Adrenal gland (tissue), 12 donors: Measurements from ENCODE around the gene KIF20A. TPM values are rescaled to one million over a fixed set of nuclear protein-coding genes. Genes with fewer than 3 reads are reported as not detected.
"Not testable (repeated sequence)": the region's sequence is repeated elsewhere in the genome, so short reads cannot be mapped to it uniquely, and the experiment has no call there.

Source experiments
- DNase-seq, 7 donors: peaks; one replicate each; pipeline ENCODE4 v3.0.0-alpha.2; 2019 to 2020
- H3K27ac ChIP-seq, 5 donors: fragments of 200-600 bp; sonication (generic) in 4 of 5; 1 replicate in 3 of 5; 2 replicates in 2 of 5; pipeline versions ENCODE4 v1.5.1 to v1.8.0; 2016 to 2020; ENCODE audit warnings: mild to moderate bottlenecking in 1 of 5
- H3K27me3 ChIP-seq: fragments of 200-600 bp; 2 replicates; pipeline ENCODE4 v1.8.0; 2021
- H3K36me3 ChIP-seq, 2 donors: fragments of 200-600 bp; replicated peaks in 1 of 2; 1 replicate in 1 of 2; 2 replicates in 1 of 2; pipeline versions ENCODE4 v1.5.1 to v1.8.0; 2018 to 2022
- H3K4me1 ChIP-seq, 2 donors: fragments of 200-600 bp; replicated peaks in 1 of 2; 1 replicate in 1 of 2; 2 replicates in 1 of 2; pipeline versions ENCODE4 v1.5.1 to v1.8.0; 2018 to 2021
- H3K4me3 ChIP-seq, 4 donors: fragments of 200-600 bp; sonication (generic) in 3 of 4; one replicate each; pipeline ENCODE4 v1.5.1; 2016 to 2018
- H3K9me3 ChIP-seq, 3 donors: fragments of 200-600 bp; sonication (generic) in 1 of 3; replicated peaks in 1 of 3; 1 replicate in 2 of 3; 2 replicates in 1 of 3; pipeline versions ENCODE4 v1.5.1 to v1.8.0; 2016 to 2021
- POLR2A ChIP-seq, 2 donors: fragments of 450-650 bp; IDR thresholded peaks; one replicate each; pipeline ENCODE4 v1.6.1; 2017; ENCODE audit warnings: antibody characterized with exemption in 2 of 2, mild to moderate bottlenecking in 2 of 2, moderate library complexity in 1 of 2
- WGBS, 4 donors: extraction: QIAGEN DNeasy Blood & Tissue Kit in 2 of 4; methylation state at CpG; one replicate each; pipeline versions ENCODE4 v1.1.5 to v1.1.7; 2013 to 2017; 5-methylcytosine and 5-hydroxymethylcytosine counted together
- intact Hi-C, 2 donors: fragments of 100-400 bp; cut with DNase I; formaldehyde crosslinking; loops; one replicate each; pipeline versions ENCODE4 v1.14.1 to v1.15.0; 2022 to 2023
- polyA plus RNA-seq, 3 donors: library from polyadenylated mRNA; stranded (reverse); fragments of 200-250 nt in 2 of 3; fragments of 350-450 nt in 1 of 3; fragmentation: Illumina TruSeq in 1 of 3; extraction: RNeasy Lipid Tissue Mini Kit (QIAGEN cat#74804) in 1 of 3; gene quantifications; one replicate each; pipeline ENCODE4 v1.2.3, GENCODE V29; 2013 to 2014
- total RNA-seq, 9 donors: library from RNA; depleted of rRNA in 4 of 9; stranded (reverse); fragments of >200 nt in 4 of 9; fragments of 120-200 nt in 1 of 9; fragmentation: NEBNext Ultra II Directional in 1 of 9; extraction: Animal tissue kit (Norgen Biotek cat#: 25700) in 1 of 9; gene quantifications; one replicate each; pipeline versions ENCODE4 v1.1.0 to v1.2.4, GENCODE V29; 2013 to 2023
- TF ChIP-seq, protein P1 (sequence below), 6 experiments: fragments of 450-650 bp in 4 of 6; fragments of 200-600 bp in 2 of 6; sonication (generic) in 1 of 6; IDR thresholded peaks; 1 replicate in 5 of 6; 2 replicates in 1 of 6; pipeline versions ENCODE4 v1.5.1 to v1.8.0; 2016 to 2021; ENCODE audit warnings: antibody characterized with exemption in 6 of 6, mild to moderate bottlenecking in 2 of 6, moderate library complexity in 1 of 6
- donor health status: healthy with polysubstance abuse.
- donor health status: Bipolar disorder and iron deficiency.
- donor health status: DM: yes; HTN: yes; CAD: no.
- donor health status: DM: no; HTN: no; CAD: no.
- donor health status: DM: no; HTN: no; CAD: no.
- donor health status: DM: yes; HTN: yes; CAD: no.

The KIF20A gene
- total and polyA plus RNA-seq, 12 donors = 0.32 to 16.0 (median 1.9) TPM

DNA sequence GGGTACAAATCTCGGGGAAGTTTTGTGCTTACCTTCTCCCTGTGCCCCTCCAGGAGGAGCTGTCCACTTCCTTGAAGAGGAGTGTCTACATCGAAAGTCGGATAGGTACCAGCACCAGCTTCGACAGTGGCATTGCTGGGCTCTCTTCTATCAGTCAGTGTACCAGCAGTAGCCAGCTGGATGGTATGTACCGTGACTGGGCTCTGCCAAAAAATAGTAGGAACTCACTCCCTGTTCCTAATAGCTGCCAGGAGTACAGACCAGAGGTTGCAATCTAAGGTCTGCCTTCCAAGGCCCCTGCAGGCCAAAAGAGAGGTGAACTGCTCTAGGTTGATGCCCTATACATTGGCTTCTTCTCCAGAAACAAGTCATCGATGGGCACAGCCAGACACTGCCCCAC is 3.9 kb downstream of the KIF20A start:
- H3K27me3 ChIP-seq = no peaks in the 10 kb centered on the region
- DNase-seq = no peak
- H3K27ac ChIP-seq = no peak overlapping the region
- H3K4me1 ChIP-seq = peaks cover 0 to 5% of the 10 kb centered on the region in 2 donors
- TF ChIP-seq POLR2A (IDR thresholded peaks at IDR 0.05) = no peak
- TF ChIP-seq, protein P1, sequence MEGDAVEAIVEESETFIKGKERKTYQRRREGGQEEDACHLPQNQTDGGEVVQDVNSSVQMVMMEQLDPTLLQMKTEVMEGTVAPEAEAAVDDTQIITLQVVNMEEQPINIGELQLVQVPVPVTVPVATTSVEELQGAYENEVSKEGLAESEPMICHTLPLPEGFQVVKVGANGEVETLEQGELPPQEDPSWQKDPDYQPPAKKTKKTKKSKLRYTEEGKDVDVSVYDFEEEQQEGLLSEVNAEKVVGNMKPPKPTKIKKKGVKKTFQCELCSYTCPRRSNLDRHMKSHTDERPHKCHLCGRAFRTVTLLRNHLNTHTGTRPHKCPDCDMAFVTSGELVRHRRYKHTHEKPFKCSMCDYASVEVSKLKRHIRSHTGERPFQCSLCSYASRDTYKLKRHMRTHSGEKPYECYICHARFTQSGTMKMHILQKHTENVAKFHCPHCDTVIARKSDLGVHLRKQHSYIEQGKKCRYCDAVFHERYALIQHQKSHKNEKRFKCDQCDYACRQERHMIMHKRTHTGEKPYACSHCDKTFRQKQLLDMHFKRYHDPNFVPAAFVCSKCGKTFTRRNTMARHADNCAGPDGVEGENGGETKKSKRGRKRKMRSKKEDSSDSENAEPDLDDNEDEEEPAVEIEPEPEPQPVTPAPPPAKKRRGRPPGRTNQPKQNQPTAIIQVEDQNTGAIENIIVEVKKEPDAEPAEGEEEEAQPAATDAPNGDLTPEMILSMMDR (IDR thresholded peaks at IDR 0.05) = no peak
- no peak overlapping the region for H3K4me3 ChIP-seq
- H3K36me3 ChIP-seq = peaks cover 0 to 29% of the 10 kb centered on the region in 2 donors
- intact Hi-C loops = no loop called here
- WGBS, 4 donors = 88 to 94% (median 90%) methylated on average over 6 of the region's 6 CpGs
- H3K9me3 ChIP-seq = no peaks in the 10 kb centered on the region

DNA sequence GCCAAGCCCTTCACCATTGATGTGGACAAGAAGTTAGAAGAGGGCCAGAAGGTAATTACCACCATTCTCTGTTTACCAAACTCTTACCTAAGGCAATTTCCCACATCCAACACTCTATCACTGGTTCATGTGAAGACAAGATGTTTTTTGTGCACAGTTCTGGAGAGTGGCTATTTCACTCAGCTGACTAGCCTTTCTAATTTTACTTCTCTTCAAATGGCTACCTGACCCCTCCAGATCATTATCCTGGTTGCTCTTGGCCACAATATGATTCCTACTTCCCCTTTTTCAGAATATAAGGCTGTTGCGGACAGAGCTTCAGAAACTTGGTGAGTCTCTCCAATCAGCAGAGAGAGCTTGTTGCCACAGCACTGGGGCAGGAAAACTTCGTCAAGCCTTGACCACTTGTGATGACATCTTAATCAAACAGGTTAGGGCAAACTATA is 7.1 kb downstream of the KIF20A start:
- no peaks in the 10 kb centered on the region for H3K9me3 ChIP-seq
- H3K4me3 ChIP-seq = no peak overlapping the region
- TF ChIP-seq POLR2A (IDR thresholded peaks at IDR 0.05) = no peak
- TF ChIP-seq, protein P1 (IDR thresholded peaks at IDR 0.05) = no peak
- H3K4me1 ChIP-seq = no peaks in the 10 kb centered on the region
- intact Hi-C loops = no loop called here
- no peaks in the 10 kb centered on the region for H3K27me3 ChIP-seq
- DNase-seq = no peak
- H3K36me3 ChIP-seq = peaks cover 0 to 57% of the 10 kb centered on the region in 2 donors
- WGBS, 4 donors = 83 to 88% (median 86%) methylated on average over 2 of the region's 2 CpGs
- H3K27ac ChIP-seq = no peak overlapping the region

DNA sequence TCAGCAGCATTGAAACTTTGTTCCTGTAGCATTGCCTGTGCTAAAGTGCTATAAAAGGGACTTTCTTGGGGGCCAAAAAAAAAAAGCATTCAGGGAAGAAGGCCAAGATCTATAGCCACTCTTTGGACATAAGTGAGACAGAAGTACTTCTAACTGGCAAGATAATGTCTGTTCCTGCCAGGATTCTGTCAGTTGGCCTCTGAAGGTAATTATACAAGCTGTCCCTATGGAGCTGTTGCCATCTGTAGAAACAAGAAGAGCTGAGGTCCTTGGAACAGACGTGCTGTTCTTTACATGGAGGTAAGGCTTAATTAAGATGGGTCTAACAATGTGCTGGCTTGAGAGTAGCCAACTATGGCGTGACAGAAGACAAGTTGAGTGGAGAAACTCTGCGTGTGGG is 9.7 kb downstream of the KIF20A start:
- peaks cover 0 to 81% of the 10 kb centered on the region in 2 donors for H3K36me3 ChIP-seq
- intact Hi-C loops = no loop called here
- WGBS, 4 donors = 85 to 91% (median 88%) methylated on average over 3 of the region's 3 CpGs
- no peak overlapping the region for H3K27ac ChIP-seq
- TF ChIP-seq, protein P1 (IDR thresholded peaks at IDR 0.05) = no peak
- TF ChIP-seq POLR2A (IDR thresholded peaks at IDR 0.05) = no peak
- no peaks in the 10 kb centered on the region for H3K9me3 ChIP-seq
- DNase-seq = no peak
- no peak overlapping the region for H3K4me3 ChIP-seq
- no peaks in the 10 kb centered on the region for H3K27me3 ChIP-seq
- no peaks in the 10 kb centered on the region for H3K4me1 ChIP-seq

DNA sequence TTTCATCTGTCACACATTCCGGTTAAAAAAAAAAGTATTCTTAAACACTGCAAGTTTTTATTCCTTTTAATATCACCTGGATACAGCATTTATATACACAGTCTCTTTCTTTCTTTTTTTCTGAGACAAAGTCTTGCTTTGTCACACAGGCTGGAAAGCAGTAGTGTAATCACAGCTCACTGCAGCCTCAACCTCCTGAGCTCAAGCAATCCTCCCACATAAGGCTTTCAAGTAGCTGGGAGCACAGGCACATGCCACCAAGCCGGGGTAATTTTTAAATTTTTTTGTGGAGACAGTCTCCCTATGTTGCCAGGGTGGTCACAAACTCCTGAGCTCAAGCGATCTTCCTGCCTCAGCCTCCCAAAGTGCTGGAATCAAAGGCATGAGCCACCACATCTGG is 13.9 kb downstream of the KIF20A start:
- Histone ChIP-seq H3K27ac (no peak overlapping the region), H3K36me3 (peaks cover 0 to 65% of the 10 kb centered on the region in 2 donors), H3K4me3 (no peak overlapping the region), H3K4me1 (no peaks in the 10 kb centered on the region), H3K27me3 (no peaks in the 10 kb centered on the region), H3K9me3 (no peaks in the 10 kb centered on the region)
- DNase-seq = no peak
- 89 to 94% (median 92%) methylated on average over 3 of the region's 3 CpGs for WGBS, 4 donors
- intact Hi-C loops = no loop called here
- TF ChIP-seq, protein P1 (IDR thresholded peaks at IDR 0.05) = no peak
- no peak for TF ChIP-seq POLR2A (IDR thresholded peaks at IDR 0.05)

DNA sequence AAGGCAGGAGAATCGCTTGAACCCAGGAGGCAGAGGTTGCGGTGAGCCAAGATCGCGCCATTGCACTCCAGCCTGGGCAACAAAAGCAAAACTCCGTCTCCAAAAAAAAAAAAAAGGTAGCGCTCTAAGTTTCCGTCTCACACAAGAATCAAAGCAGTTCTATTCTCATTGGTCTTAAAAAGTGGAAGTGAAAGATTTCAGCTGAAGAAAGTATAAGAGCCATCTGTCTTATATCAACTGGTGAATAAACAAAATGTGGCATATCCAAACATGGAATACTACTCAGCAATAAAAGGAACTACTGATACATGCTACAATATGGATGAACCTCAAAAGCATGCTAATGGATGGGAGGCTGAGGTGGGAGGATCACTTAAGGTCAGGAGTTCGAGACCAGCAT is 14.9 kb downstream of the KIF20A start:
- H3K27ac ChIP-seq, intact Hi-C loops, H3K4me1 ChIP-seq, H3K9me3 ChIP-seq, H3K27me3 ChIP-seq, DNase-seq, H3K4me3 ChIP-seq: not testable (repeated sequence)
- peaks cover 0 to 65% of the 10 kb centered on the region in 2 donors for H3K36me3 ChIP-seq
- WGBS, 4 donors = 90 to 95% (median 91%) methylated on average over 8 of the region's 8 CpGs
